Cardiac septum (tissue), 1 donor: Measurements from ENCODE around the gene GSTK1. TPM values are rescaled to one million over a fixed set of nuclear protein-coding genes. Genes with fewer than 3 reads are reported as not detected.

Experiments used
- DNase-seq: peaks from one replicate; pipeline ENCODE4 v3.0.0-alpha.2; 2020; ENCODE audit warnings: low spot score
- intact Hi-C: fragments of 100-400 bp; cut with DNase I; formaldehyde crosslinking; loops from one replicate; pipeline ENCODE4 v1.14.0; 2022
- total RNA-seq: library from RNA; stranded (reverse); fragmentation: NEBNext Ultra II Directional; extraction: Animal tissue kit (Norgen Biotek cat#: 25700); gene quantifications from one replicate; pipeline ENCODE4 v1.2.1, GENCODE V29; 2021
- donor health status: DM: no; HTN: no; CAD: no.

Gene GSTK1
- total RNA-seq, 1 donor from 2014 or later, result 208 TPM

GRCh38 chr7:143236408-143236990, 26.7 kb upstream of the GSTK1 start:
- intact Hi-C loops, result no loop called here

GRCh38 chr7:143237366-143237765, 25.9 kb upstream of the GSTK1 start:
- DNase-seq, result no peak
- intact Hi-C loops, result no loop called here

More at GRCh38 chr7:143236408-143236990, 26.7 kb upstream of the GSTK1 start:
- DNase-seq, result no peak

GRCh38 chr7:143238289-143238980, 24.8 kb upstream of the GSTK1 start:
- intact Hi-C loops, result no loop called here
- DNase-seq, result no peak

GRCh38 chr7:143239813-143240212, 23.4 kb upstream of the GSTK1 start:
- no peak for DNase-seq
- intact Hi-C loops, result loop anchor here (1.0 to 2.0 kb wide), 2 partner anchors 65 to 179 kb away; no protein-coding TSS in a partner anchor

GRCh38 chr7:143240291-143241168, 22.7 kb upstream of the GSTK1 start:
- DNase-seq, result no peak
- intact Hi-C loops, result loop anchor here (1.0 to 2.0 kb wide), 2 partner anchors 65 to 178 kb away; no protein-coding TSS in a partner anchor

- intact Hi-C loops, result no loop called here
Observed at GRCh38 chr7:143242306-143242705, 20.9 kb upstream of the GSTK1 start.

GRCh38 chr7:143243111-143243510, 20.1 kb upstream of the GSTK1 start:
- no peak for DNase-seq
- intact Hi-C loops, result no loop called here

More at GRCh38 chr7:143242306-143242705, 20.9 kb upstream of the GSTK1 start:
- no peak for DNase-seq

- no peak for DNase-seq
- intact Hi-C loops, result no loop called here
Observed at GRCh38 chr7:143243614-143244013, 19.6 kb upstream of the GSTK1 start.

GRCh38 chr7:143244321-143244720, 18.9 kb upstream of the GSTK1 start:
- no peak for DNase-seq
- intact Hi-C loops, result no loop called here

GRCh38 chr7:143245123-143245522, 18.1 kb upstream of the GSTK1 start:
- intact Hi-C loops, result no loop called here
- no peak for DNase-seq

GRCh38 chr7:143247372-143247771, 15.9 kb upstream of the GSTK1 start:
- intact Hi-C loops, result no loop called here
- no peak for DNase-seq

- no peak for DNase-seq
- intact Hi-C loops, result no loop called here
Observed at GRCh38 chr7:143248761-143249354, 14.4 kb upstream of the GSTK1 start.

- intact Hi-C loops, result no loop called here
- no peak for DNase-seq
Observed at GRCh38 chr7:143250199-143250598, 13.0 kb upstream of the GSTK1 start.

- intact Hi-C loops, result no loop called here
- no peak for DNase-seq
Observed at GRCh38 chr7:143250822-143251221, 12.4 kb upstream of the GSTK1 start.

- intact Hi-C loops, result no loop called here
- DNase-seq, result no peak
Observed at GRCh38 chr7:143252006-143252405, 11.2 kb upstream of the GSTK1 start.

- intact Hi-C loops, result no loop called here
- DNase-seq, result no peak
Observed at GRCh38 chr7:143255564-143255963, 7.7 kb upstream of the GSTK1 start.

- intact Hi-C loops, result no loop called here
- DNase-seq, result no peak
Observed at GRCh38 chr7:143256325-143256724, 6.9 kb upstream of the GSTK1 start.

- no peak for DNase-seq
Observed at GRCh38 chr7:143256932-143257331, 6.3 kb upstream of the GSTK1 start.

GRCh38 chr7:143257501-143257900, 5.7 kb upstream of the GSTK1 start:
- intact Hi-C loops, result no loop called here
- no peak for DNase-seq

More at GRCh38 chr7:143256932-143257331, 6.3 kb upstream of the GSTK1 start:
- intact Hi-C loops, result no loop called here

GRCh38 chr7:143258831-143259230, 4.4 kb upstream of the GSTK1 start:
- intact Hi-C loops, result no loop called here
- DNase-seq, result no peak
